GM12878 (cell line): ENCODE results near the gene SIK3. TPM values are rescaled to one million over a fixed set of nuclear protein-coding genes. Genes with fewer than 3 reads are reported as not detected.

Source experiments
- CBX3 ChIP-seq: fragments of 200-600 bp; sonication (generic); IDR thresholded peaks from 2 replicates; pipeline ENCODE4 v1.6.1; 2016; ENCODE audit warnings: low read depth, borderline replicate concordance
- CBX5 ChIP-seq: sonication (generic); IDR thresholded peaks from 2 replicates; pipeline ENCODE4 v1.6.1; 2016; ENCODE audit warnings: low read depth, moderate library complexity, mild to moderate bottlenecking, inconsistent platforms
- HDAC2 ChIP-seq: fragments of 200-600 bp; sonication (generic); IDR thresholded peaks from 2 replicates; pipeline ENCODE4 v1.6.1; 2017
- IRF4 ChIP-seq: IDR thresholded peaks from 2 replicates; pipeline ENCODE4 v1.6.1; 2011; ENCODE audit warnings: low read depth, low read length
- JUND ChIP-seq: IDR thresholded peaks from 2 replicates; pipeline ENCODE4 v1.6.1; 2012; ENCODE audit warnings: low read depth, mild to moderate bottlenecking, low read length, improper control_type of control experiment, moderate library complexity
- KAT2A ChIP-seq: conservative IDR thresholded peaks from 2 replicates; pipeline ENCODE4 v1.6.1; 2011; ENCODE audit warnings: low read depth, low read length; ENCODE audit not compliant: control insufficient read depth
- LARP7 ChIP-seq: fragments of 450-650 bp; IDR thresholded peaks from 2 replicates; pipeline ENCODE4 v1.6.1; 2017; ENCODE audit warnings: mild to moderate bottlenecking
- MTA3 ChIP-seq: IDR thresholded peaks from 2 replicates; pipeline ENCODE4 v1.6.1; 2012; ENCODE audit warnings: low read length, inconsistent platforms, borderline replicate concordance
- MYB ChIP-seq: fragments of 150-350 bp; IDR thresholded peaks from 2 replicates; pipeline ENCODE4 v1.6.1; 2014; ENCODE audit warnings: mild to moderate bottlenecking, low read depth, low read length, borderline replicate concordance
- NBN ChIP-seq: fragments of 450-650 bp; IDR thresholded peaks from 2 replicates; pipeline ENCODE4 v1.6.1; 2016
- NFIC ChIP-seq: IDR thresholded peaks from 2 replicates; pipeline ENCODE4 v1.6.1; 2012; ENCODE audit warnings: low read depth, mild to moderate bottlenecking, inconsistent platforms, low read length, moderate library complexity
- NFYA ChIP-seq: IDR thresholded peaks from 2 replicates; pipeline ENCODE4 v1.6.1; 2011; ENCODE audit warnings: low read depth, mild to moderate bottlenecking, low read length, improper control_type of control experiment, borderline replicate concordance
- NR2C2 ChIP-seq: IDR thresholded peaks from 2 replicates; pipeline ENCODE4 v1.6.1; 2011; ENCODE audit warnings: borderline replicate concordance, low read depth; ENCODE audit not compliant: control insufficient read depth, insufficient read length
- PML ChIP-seq: IDR thresholded peaks from 2 replicates; pipeline ENCODE4 v1.6.1; 2012; ENCODE audit warnings: low read length, inconsistent platforms
- POLR2A ChIP-seq: IDR thresholded peaks from 2 replicates; pipeline ENCODE4 v1.6.1; 2011; ENCODE audit warnings: low read depth, mild to moderate bottlenecking, low read length
- POU2F2 ChIP-seq: IDR thresholded peaks from 3 replicates; pipeline ENCODE4 v1.6.1; 2011; ENCODE audit warnings: low read depth, mild to moderate bottlenecking, low read length, borderline replicate concordance
- RB1 ChIP-seq: fragments of 450-650 bp; formaldehyde crosslinking; IDR thresholded peaks from 2 replicates; pipeline ENCODE4 v1.6.1; 2017; ENCODE audit warnings: mild to moderate bottlenecking, borderline replicate concordance
- SMAD5 ChIP-seq: IDR thresholded peaks from 2 replicates; pipeline ENCODE4 v1.6.1; 2016; ENCODE audit warnings: antibody characterized with exemption, low read depth
- SPI1 ChIP-seq: IDR thresholded peaks from 2 replicates; pipeline ENCODE4 v1.6.1; 2011; ENCODE audit warnings: low read depth, mild to moderate bottlenecking, low read length, moderate library complexity, borderline replicate concordance; ENCODE audit not compliant: insufficient read depth
- SREBF1 ChIP-seq: IDR thresholded peaks from 2 replicates; pipeline ENCODE4 v1.6.1; 2012; ENCODE audit warnings: mild to moderate bottlenecking, low read length
- SRF ChIP-seq, 2 experiments: IDR thresholded peaks; 2 replicates each; pipeline ENCODE4 v1.6.1; 2011; ENCODE audit warnings: low read depth in 2 of 2, low read length in 2 of 2, mild to moderate bottlenecking in 1 of 2, moderate library complexity in 1 of 2
- SUPT20H ChIP-seq: IDR thresholded peaks from 2 replicates; pipeline ENCODE4 v1.6.1; 2011; ENCODE audit warnings: low read depth, mild to moderate bottlenecking, low read length, moderate library complexity, borderline replicate concordance; ENCODE audit not compliant: control insufficient read depth
- SUZ12 ChIP-seq: fragments of 200-600 bp; sonication (generic); IDR thresholded peaks from one replicate; pipeline ENCODE4 v1.6.1; 2018; ENCODE audit warnings: antibody characterized with exemption, mild to moderate bottlenecking; ENCODE audit not compliant: unreplicated experiment
- TCF3 ChIP-seq: IDR thresholded peaks from 2 replicates; pipeline ENCODE4 v1.6.1; 2012; ENCODE audit warnings: low read depth, mild to moderate bottlenecking, low read length, borderline replicate concordance; ENCODE audit not compliant: insufficient read depth
- YBX1 ChIP-seq: fragments of 450-650 bp; IDR thresholded peaks from 2 replicates; pipeline ENCODE4 v1.6.1; 2016; ENCODE audit warnings: antibody characterized with exemption
- ZBED1 ChIP-seq: IDR thresholded peaks from 2 replicates; pipeline ENCODE4 v1.6.1; 2016; ENCODE audit warnings: borderline replicate concordance
- ZNF622 ChIP-seq: fragments of 450-650 bp; IDR thresholded peaks from 2 replicates; pipeline ENCODE4 v1.6.1; 2017; ENCODE audit warnings: mild to moderate bottlenecking, inconsistent platforms
- polyA plus RNA-seq, 11 experiments: library from polyadenylated mRNA; depleted of rRNA in 4 of 11; unstranded in 6 of 11; stranded (reverse) in 5 of 11; fragments of >200 nt; fragmentation: Nextera tagmentation in 4 of 11; fragmentation: Illumina TruSeq in 1 of 11; extraction: Ambion mirVana in 4 of 11; extraction: Trizol in 1 of 11; gene quantifications; 1 replicate in 1 of 11; 2 replicates in 10 of 11; pipeline versions ENCODE4 v1.2.1 to v1.2.3, GENCODE V29; 2011 to 2016; ENCODE audit warnings: inconsistent platforms in 2 of 11, missing spikeins in 2 of 11, low read depth in 1 of 11
- total RNA-seq, 4 experiments: library from RNA; depleted of rRNA in 3 of 4; stranded (reverse); fragments of >200 nt in 3 of 4; fragmentation: Illumina TruSeq in 1 of 4; extraction: Trizol in 1 of 4; gene quantifications; 2 replicates each; pipeline versions ENCODE4 v1.2.1 to v1.2.3, GENCODE V29; 2013 to 2021
- TF ChIP-seq, protein P1 (sequence below): fragments of 450-650 bp; IDR thresholded peaks from 2 replicates; pipeline ENCODE4 v1.6.1; 2018; ENCODE audit warnings: borderline replicate concordance, mild to moderate bottlenecking; ENCODE audit not compliant: partially characterized antibody
- TF ChIP-seq, protein P2 (sequence below): IDR thresholded peaks from 2 replicates; pipeline ENCODE4 v1.6.1; 2012; ENCODE audit warnings: low read length, inconsistent platforms

Gene SIK3
- total and polyA plus RNA-seq, 10 of the 15 experiments (the other 5 are each of a cell fraction or from before 2014, with no cell fraction given): 2.5 to 31.9 (median 11.1) TPM

DNA sequence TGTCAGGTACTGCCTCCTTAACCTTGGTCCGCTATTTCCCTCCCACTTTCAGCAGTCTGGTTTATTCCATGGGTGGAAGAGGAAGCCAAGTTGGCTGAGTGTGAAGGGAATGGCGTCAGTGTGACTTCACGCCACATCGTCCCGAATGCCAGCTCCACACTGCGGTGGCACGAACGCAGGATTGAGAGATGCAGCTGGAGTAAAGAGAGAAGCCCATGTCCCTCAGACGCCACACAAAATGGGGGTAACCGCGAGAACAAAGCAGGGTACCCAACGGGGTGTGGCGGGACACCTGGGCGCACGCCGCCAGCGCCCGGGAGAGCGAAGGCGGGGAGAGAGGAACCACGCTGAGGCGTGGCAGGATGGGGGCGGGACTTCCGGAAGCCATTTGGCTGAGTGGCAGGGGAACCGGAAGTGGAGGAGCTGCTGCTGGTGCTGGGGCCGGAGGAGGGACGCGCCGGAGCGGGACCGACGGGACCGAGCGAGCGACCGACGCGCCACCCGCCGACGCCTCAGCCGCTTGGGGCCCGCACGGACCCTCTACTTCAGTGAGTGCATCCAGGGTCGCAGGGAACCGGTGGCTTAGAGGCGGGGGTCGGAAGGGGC, 45.7 kb upstream of the SIK3 start, which contains the start of gene PAFAH1B2 (continued):
- TF ChIP-seq MTA3: no peak
- TF ChIP-seq JUND: 0 out of 2 replicates have a peak, but pooled peaks have one; percentile 6
- TF ChIP-seq ZBED1: no peak; the same call in 1 of the 2 replicates
- no peak for TF ChIP-seq IRF4
- no peak for TF ChIP-seq KAT2A
- peak; percentile 74; the same call in 1 of the 2 replicates for TF ChIP-seq PML
- TF ChIP-seq SUPT20H: no peak
- TF ChIP-seq SREBF1: no peak
- TF ChIP-seq POU2F2: no peak; the same call in 2 of the 3 replicates
- no peak for TF ChIP-seq ZNF622
- TF ChIP-seq CBX3: no peak
- TF ChIP-seq RB1: 0 out of 2 replicates have a peak, but pooled peaks have one; percentile 64
- peak; percentile 74; the same call in 1 of the 2 replicates for TF ChIP-seq TCF3
- TF ChIP-seq NR2C2: no peak
- TF ChIP-seq YBX1: no peak
- TF ChIP-seq SMAD5: peak; percentile 88
- no peak for TF ChIP-seq LARP7
- TF ChIP-seq SPI1: peak; percentile 71; the same call in 1 of the 2 replicates
- no peak for TF ChIP-seq SUZ12
- peak; percentile 72 for TF ChIP-seq NBN
- TF ChIP-seq SRF (IDR thresholded peaks at IDR 0.05; ENCODE audit: low read depth in 2 of 2, low read length in 2 of 2): no peak
- no peak for TF ChIP-seq NFYA
- peak; percentile 82 for TF ChIP-seq POLR2A
- no peak for TF ChIP-seq CBX5
- 0 out of 2 replicates have a peak, but pooled peaks have one; percentile 38 for TF ChIP-seq MYB
- TF ChIP-seq, protein P1, sequence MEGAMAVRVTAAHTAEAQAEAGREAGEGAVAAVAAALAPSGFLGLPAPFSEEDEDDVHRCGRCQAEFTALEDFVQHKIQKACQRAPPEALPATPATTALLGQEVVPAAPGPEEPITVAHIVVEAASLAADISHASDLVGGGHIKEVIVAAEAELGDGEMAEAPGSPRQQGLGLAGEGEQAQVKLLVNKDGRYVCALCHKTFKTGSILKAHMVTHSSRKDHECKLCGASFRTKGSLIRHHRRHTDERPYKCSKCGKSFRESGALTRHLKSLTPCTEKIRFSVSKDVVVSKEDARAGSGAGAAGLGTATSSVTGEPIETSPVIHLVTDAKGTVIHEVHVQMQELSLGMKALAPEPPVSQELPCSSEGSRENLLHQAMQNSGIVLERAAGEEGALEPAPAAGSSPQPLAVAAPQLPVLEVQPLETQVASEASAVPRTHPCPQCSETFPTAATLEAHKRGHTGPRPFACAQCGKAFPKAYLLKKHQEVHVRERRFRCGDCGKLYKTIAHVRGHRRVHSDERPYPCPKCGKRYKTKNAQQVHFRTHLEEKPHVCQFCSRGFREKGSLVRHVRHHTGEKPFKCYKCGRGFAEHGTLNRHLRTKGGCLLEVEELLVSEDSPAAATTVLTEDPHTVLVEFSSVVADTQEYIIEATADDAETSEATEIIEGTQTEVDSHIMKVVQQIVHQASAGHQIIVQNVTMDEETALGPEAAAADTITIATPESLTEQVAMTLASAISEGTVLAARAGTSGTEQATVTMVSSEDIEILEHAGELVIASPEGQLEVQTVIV: peak; percentile 71
- TF ChIP-seq, protein P2, sequence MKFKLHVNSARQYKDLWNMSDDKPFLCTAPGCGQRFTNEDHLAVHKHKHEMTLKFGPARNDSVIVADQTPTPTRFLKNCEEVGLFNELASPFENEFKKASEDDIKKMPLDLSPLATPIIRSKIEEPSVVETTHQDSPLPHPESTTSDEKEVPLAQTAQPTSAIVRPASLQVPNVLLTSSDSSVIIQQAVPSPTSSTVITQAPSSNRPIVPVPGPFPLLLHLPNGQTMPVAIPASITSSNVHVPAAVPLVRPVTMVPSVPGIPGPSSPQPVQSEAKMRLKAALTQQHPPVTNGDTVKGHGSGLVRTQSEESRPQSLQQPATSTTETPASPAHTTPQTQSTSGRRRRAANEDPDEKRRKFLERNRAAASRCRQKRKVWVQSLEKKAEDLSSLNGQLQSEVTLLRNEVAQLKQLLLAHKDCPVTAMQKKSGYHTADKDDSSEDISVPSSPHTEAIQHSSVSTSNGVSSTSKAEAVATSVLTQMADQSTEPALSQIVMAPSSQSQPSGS: no peak
- no peak for TF ChIP-seq HDAC2
- TF ChIP-seq NFIC: no peak
